HepG2 (cell line): ENCODE results near the gene TOX2. TPM values are rescaled to one million over a fixed set of nuclear protein-coding genes. Genes with fewer than 3 reads are reported as not detected.

Experiments used
- ATAC-seq: fragments of 200-7000 bp; cut with Tn5 transposase; 3 replicates; pipeline ENCODE4 v1.9.1; 2020; ENCODE audit warnings: mild to moderate bottlenecking, moderate library complexity
- BruUV-seq: library from RNA; stranded (reverse); fragments of 400-500 nt; replicated peaks from 2 replicates; lab custom pipeline; 2021; lab: Mats Ljungman, UMichigan
- CTCF ChIA-PET: fragments of 300-600 bp; formaldehyde crosslinking; extraction: SDS; loops from one replicate; lab custom pipeline; 2021; ENCODE audit warnings: low total read pairs, inconsistent platforms, low intra/inter-chr PET ratio; lab: Yijun Ruan, JAX
- POLR2A ChIA-PET: fragments of 350-600 bp; sonication (Branson Sonifier 250); formaldehyde crosslinking; loops from one replicate; lab custom pipeline; 2020; ENCODE audit warnings: antibody characterized with exemption, inconsistent platforms; lab: Yijun Ruan, JAX
- DNase-seq: peaks from one replicate; pipeline ENCODE4 v3.0.0-alpha.2; 2015; ENCODE audit warnings: low spot score
- FAIRE-seq: peaks from 3 replicates; lab custom pipeline; 2011; peaks lifted over from hg19 to GRCh38; lab: Jason Lieb, UNC
- H2AFZ ChIP-seq: one replicate; pipeline ENCODE4 v1.6.1; 2011; ENCODE audit warnings: low read length, inconsistent platforms
- H3K27ac ChIP-seq: fragments of 300-600 bp; 3 replicates; pipeline ENCODE4 v1.8.0; 2011; ENCODE audit warnings: mixed run types, mild to moderate bottlenecking, mixed read lengths, low read length, inconsistent platforms; ENCODE audit not compliant: insufficient read depth; ENCODE audit errors: extremely low read length
- H3K27me3 ChIP-seq, 2 experiments: fragments of 200-600 bp in 1 of 2; 2 replicates in 1 of 2; 3 replicates in 1 of 2; pipeline versions ENCODE4 v1.6.0 to v1.8.0; 2011; ENCODE audit warnings: low read length in 2 of 2, mild to moderate bottlenecking in 2 of 2, moderate library complexity in 2 of 2, inconsistent platforms in 1 of 2; ENCODE audit not compliant: insufficient read depth in 2 of 2, control insufficient read depth in 1 of 2
- H3K36me3 ChIP-seq, 2 experiments: fragments of 200-600 bp in 1 of 2; replicated peaks in 1 of 2; 2 replicates in 1 of 2; 3 replicates in 1 of 2; pipeline versions ENCODE4 v1.5.1 to v1.8.0; 2011; ENCODE audit warnings: low read length in 2 of 2, inconsistent platforms in 1 of 2; ENCODE audit not compliant: insufficient read depth in 2 of 2, control insufficient read depth in 1 of 2
- H3K4me1 ChIP-seq: 2 replicates; pipeline ENCODE4 v1.5.1; 2012; ENCODE audit warnings: low read length, inconsistent platforms; ENCODE audit not compliant: insufficient read depth
- H3K4me2 ChIP-seq: 2 replicates; pipeline ENCODE4 v1.6.0; 2011; ENCODE audit warnings: low read depth, low read length, inconsistent platforms
- H3K4me3 ChIP-seq, 3 experiments: fragments of 200-600 bp in 1 of 3; sonication (generic), shearing (Covaris generic) in 1 of 3; replicated peaks in 1 of 3; 2 replicates each; pipeline ENCODE4 v1.5.1; 2011 to 2016; ENCODE audit warnings: low read length in 3 of 3, inconsistent platforms in 2 of 3, low read depth in 2 of 3, mild to moderate bottlenecking in 2 of 3, control low read depth in 1 of 3, mixed read lengths in 1 of 3; ENCODE audit not compliant: insufficient read depth in 1 of 3
- H3K79me2 ChIP-seq: one replicate; pipeline ENCODE4 v1.6.1; 2011; ENCODE audit warnings: low read length, inconsistent platforms; ENCODE audit not compliant: insufficient read depth
- H3K9ac ChIP-seq: 2 replicates; pipeline ENCODE4 v1.6.0; 2011; ENCODE audit warnings: mild to moderate bottlenecking, low read depth, low read length, inconsistent platforms; ENCODE audit not compliant: insufficient read depth
- H3K9me3 ChIP-seq: 2 replicates; pipeline ENCODE4 v1.5.1; 2012; ENCODE audit warnings: mild to moderate bottlenecking, low read length
- H4K20me1 ChIP-seq: 2 replicates; pipeline ENCODE4 v1.6.0; 2011; ENCODE audit warnings: inconsistent platforms, mild to moderate bottlenecking, low read length, moderate library complexity; ENCODE audit not compliant: insufficient read depth
- BCL6 ChIP-seq: IDR thresholded peaks from 2 replicates; pipeline ENCODE4 v1.6.1; 2016; ENCODE audit warnings: missing genetic modification reagents, missing compliant biosample characterization
- IRF2 ChIP-seq: IDR thresholded peaks from 2 replicates; pipeline ENCODE4 v1.6.1; 2018; ENCODE audit warnings: missing genetic modification reagents, missing compliant biosample characterization
- KDM6A ChIP-seq: IDR thresholded peaks from 2 replicates; pipeline ENCODE4 v1.6.1; 2016; ENCODE audit warnings: low read depth
- MED8 ChIP-seq: sonication (generic); formaldehyde crosslinking; IDR thresholded peaks from 2 replicates; pipeline ENCODE4 v1.8.1; 2023; ENCODE audit warnings: mild to moderate bottlenecking, missing genetic modification reagents; ENCODE audit not compliant: insufficient replicate concordance
- MTA3 ChIP-seq: sonication (generic); formaldehyde crosslinking; IDR thresholded peaks from 2 replicates; pipeline ENCODE4 v1.4.0; 2020; ENCODE audit warnings: missing genetic modification reagents
- PHF8 ChIP-seq: sonication (generic); formaldehyde crosslinking; IDR thresholded peaks from 2 replicates; pipeline ENCODE4 v1.5.0; 2020; ENCODE audit warnings: missing genetic modification reagents
- STAG1 ChIP-seq: sonication (generic); formaldehyde crosslinking; IDR thresholded peaks from 2 replicates; pipeline ENCODE4 v1.4.0; 2020; ENCODE audit warnings: missing genetic modification reagents
- TCF7L2 ChIP-seq: IDR thresholded peaks from 2 replicates; pipeline ENCODE4 v1.6.1; 2011; ENCODE audit warnings: mild to moderate bottlenecking, low read depth, low read length, moderate library complexity
- ZFP37 ChIP-seq: sonication (generic); formaldehyde crosslinking; IDR thresholded peaks from 2 replicates; pipeline ENCODE4 v1.4.0; 2020; ENCODE audit warnings: missing genetic modification reagents, borderline replicate concordance
- ZNF337 ChIP-seq: sonication (generic); formaldehyde crosslinking; IDR thresholded peaks from 2 replicates; pipeline ENCODE4 v1.5.1; 2020; ENCODE audit warnings: missing genetic modification reagents, low read depth, mild to moderate bottlenecking, borderline replicate concordance
- ZNF709 ChIP-seq: sonication (generic); formaldehyde crosslinking; IDR thresholded peaks from 2 replicates; pipeline ENCODE4 v1.5.0; 2020; ENCODE audit warnings: mild to moderate bottlenecking, missing genetic modification reagents
- WGBS: methylation state at CpG from one replicate; pipeline ENCODE4 v1.1.6; 2017; ENCODE audit warnings: low lambda C conversion rate; 5-methylcytosine and 5-hydroxymethylcytosine counted together
- in situ Hi-C: cut with HindIII; loops from 2 replicates; pipeline ENCODE4 v1.10.0; 2017; ENCODE audit warnings: low pct_unique_long_range_greater_than_20kb; ENCODE audit not compliant: extremely low pct_ligation_motif_present
- intact Hi-C: fragments of 100-400 bp; cut with micrococcal nuclease; formaldehyde crosslinking; loops from one replicate; pipeline ENCODE4 v1.10.0; 2022; ENCODE audit not compliant: unreplicated experiment
- polyA plus RNA-seq, 8 experiments: library from polyadenylated mRNA; depleted of rRNA in 3 of 8; stranded (reverse) in 7 of 8; unstranded in 1 of 8; fragments of >200 nt; fragmentation: Illumina TruSeq in 4 of 8; extraction: Trizol in 4 of 8; gene quantifications; 2 replicates each; pipeline versions ENCODE4 v1.2.1 to v1.2.3, GENCODE V29; 2011 to 2016; ENCODE audit warnings: low read depth in 4 of 8, missing spikeins in 1 of 8, mixed read lengths in 1 of 8; ENCODE audit not compliant: insufficient read depth in 1 of 8
- total RNA-seq, 5 experiments: library from RNA; depleted of rRNA; stranded (reverse); fragments of >200 nt; fragmentation: Illumina TruSeq; extraction: Trizol; gene quantifications; 2 replicates each; pipeline ENCODE4 v1.2.3, GENCODE V29; 2016; ENCODE audit warnings: low read depth in 1 of 5
- TF ChIP-seq, protein P1 (sequence below): sonication (generic); formaldehyde crosslinking; IDR thresholded peaks from 2 replicates; pipeline ENCODE4 v1.8.1; 2022; ENCODE audit warnings: mild to moderate bottlenecking, missing genetic modification reagents
- TF ChIP-seq, protein P2 (sequence below): IDR thresholded peaks from 2 replicates; pipeline ENCODE4 v1.6.1; 2016; ENCODE audit warnings: mild to moderate bottlenecking
- TF ChIP-seq, protein P3 (sequence below): sonication (generic); formaldehyde crosslinking; IDR thresholded peaks from 2 replicates; pipeline ENCODE4 v1.5.0; 2020; ENCODE audit warnings: mild to moderate bottlenecking, missing genetic modification reagents, moderate library complexity

Gene TOX2
- total and polyA plus RNA-seq, 2 of the 13 experiments (the other 11 are each of a cell fraction or from before 2014, with no cell fraction given) = not detected

DNA sequence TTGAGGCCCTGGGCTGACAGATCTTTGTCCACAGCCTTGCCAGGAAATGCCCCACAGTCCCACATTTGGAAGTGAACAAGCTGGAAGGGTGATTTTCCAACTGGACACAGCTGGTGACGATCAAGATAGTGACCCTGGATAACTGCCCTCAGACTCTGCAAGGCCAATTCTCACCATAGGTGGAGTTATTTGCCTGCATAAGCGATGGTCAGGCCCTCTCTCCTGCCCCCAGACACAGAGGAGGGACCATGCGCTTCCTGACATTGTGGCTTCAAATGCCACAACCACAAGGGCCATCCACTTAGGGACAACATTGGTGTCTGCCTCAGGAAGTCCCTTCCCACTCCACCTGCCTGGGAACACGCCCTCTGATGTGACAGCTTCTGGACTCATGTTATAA, 176.4 kb downstream of the TOX2 start:
- peak; percentile 85 for ATAC-seq
- H2AFZ ChIP-seq = no peak overlapping the region
- in situ Hi-C loops = no loop called here

DNA sequence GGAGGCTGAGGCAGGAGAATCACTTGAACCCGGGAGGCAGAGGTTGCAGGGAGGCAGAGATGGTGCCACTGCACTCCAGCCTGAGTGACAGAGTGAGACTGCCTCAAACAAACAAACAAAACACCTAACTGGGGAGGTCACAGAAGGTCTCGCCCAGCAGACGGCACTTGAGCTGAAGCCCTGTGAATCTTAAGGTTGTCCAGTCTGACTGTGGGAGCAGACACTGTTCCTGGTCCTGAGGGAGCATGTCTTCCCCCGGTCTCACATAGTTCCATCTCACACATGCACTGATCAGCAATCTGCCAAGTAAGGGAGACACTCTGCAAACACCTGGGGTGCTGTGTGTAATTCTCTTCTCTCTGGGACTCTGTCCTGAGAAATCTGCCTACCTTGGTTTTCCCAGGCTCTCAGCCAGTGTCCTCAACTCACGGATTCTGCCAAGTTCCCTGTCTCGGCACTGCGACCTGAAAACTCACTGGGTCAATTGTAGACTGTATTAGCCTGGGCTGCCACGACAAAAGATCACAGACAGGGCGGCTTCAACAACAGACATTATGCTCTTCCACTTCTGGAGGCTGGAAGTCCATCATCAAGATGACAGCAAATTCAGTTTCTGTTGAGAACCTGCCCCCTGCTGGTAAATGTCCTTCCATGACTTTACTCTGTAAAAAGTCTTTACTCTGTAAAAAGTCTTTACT, 178.0 kb downstream of the TOX2 start:
- Histone ChIP-seq H3K9ac (no peak overlapping the region), H3K4me2 (no peak overlapping the region), H3K27me3 (peaks cover 1 to 9% of the 10 kb centered on the region in 2 experiments; a peak in 3 of 5 replicates), H3K4me3 (no peak overlapping the region), H3K4me1 (no peaks in the 10 kb centered on the region), H4K20me1 (no peaks in the 10 kb centered on the region), H3K36me3 (no peaks in the 10 kb centered on the region), H2AFZ (no peak overlapping the region), H3K27ac (no peak overlapping the region), H3K79me2 (no peaks in the 10 kb centered on the region), H3K9me3 (no peaks in the 10 kb centered on the region)
- peak; percentile 27 for DNase-seq
- BruUV-seq = no TSS peak
- ATAC-seq = peak; percentile 52
- intact Hi-C loops = no loop called here
- WGBS = 22% methylated on average over 9 of the region's 9 CpGs
- in situ Hi-C loops = no loop called here
- ChIA-PET POLR2A (no interaction called here), CTCF (interaction anchor here (1.1 to 1.7 kb wide), 2 partner anchors 341 to 343 kb away, joined by 3 to 5 read pairs; no protein-coding TSS in a partner anchor)
- peak; percentile 91 for FAIRE-seq
- TF ChIP-seq MED8 (no peak), TCF7L2 (no peak), ZNF337 (CRISPR knock-in tag) (no peak), PHF8 (CRISPR knock-in tag) (no peak), BCL6 (no peak), ZNF709 (no peak), MTA3 (CRISPR knock-in tag) (no peak), IRF2 (no peak)
- TF ChIP-seq, protein P1, sequence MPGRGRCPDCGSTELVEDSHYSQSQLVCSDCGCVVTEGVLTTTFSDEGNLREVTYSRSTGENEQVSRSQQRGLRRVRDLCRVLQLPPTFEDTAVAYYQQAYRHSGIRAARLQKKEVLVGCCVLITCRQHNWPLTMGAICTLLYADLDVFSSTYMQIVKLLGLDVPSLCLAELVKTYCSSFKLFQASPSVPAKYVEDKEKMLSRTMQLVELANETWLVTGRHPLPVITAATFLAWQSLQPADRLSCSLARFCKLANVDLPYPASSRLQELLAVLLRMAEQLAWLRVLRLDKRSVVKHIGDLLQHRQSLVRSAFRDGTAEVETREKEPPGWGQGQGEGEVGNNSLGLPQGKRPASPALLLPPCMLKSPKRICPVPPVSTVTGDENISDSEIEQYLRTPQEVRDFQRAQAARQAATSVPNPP (CRISPR knock-in tag) = no peak
- TF ChIP-seq, protein P2, sequence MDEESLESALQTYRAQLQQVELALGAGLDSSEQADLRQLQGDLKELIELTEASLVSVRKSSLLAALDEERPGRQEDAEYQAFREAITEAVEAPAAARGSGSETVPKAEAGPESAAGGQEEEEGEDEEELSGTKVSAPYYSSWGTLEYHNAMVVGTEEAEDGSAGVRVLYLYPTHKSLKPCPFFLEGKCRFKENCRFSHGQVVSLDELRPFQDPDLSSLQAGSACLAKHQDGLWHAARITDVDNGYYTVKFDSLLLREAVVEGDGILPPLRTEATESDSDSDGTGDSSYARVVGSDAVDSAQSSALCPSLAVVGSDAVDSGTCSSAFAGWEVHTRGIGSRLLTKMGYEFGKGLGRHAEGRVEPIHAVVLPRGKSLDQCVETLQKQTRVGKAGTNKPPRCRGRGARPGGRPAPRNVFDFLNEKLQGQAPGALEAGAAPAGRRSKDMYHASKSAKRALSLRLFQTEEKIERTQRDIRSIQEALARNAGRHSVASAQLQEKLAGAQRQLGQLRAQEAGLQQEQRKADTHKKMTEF (CRISPR knock-in tag) = no peak

More for the DNA sequence above, 176.4 kb downstream of the TOX2 start:
- Histone ChIP-seq H3K9ac (no peak overlapping the region), H3K4me1 (no peaks in the 10 kb centered on the region), H3K4me2 (no peak overlapping the region), H3K27ac (no peak overlapping the region), H4K20me1 (no peaks in the 10 kb centered on the region), H3K27me3 (peaks cover 0 to 24% of the 10 kb centered on the region in 2 experiments; a peak in 3 of 5 replicates), H3K79me2 (no peaks in the 10 kb centered on the region), H3K9me3 (no peaks in the 10 kb centered on the region), H3K4me3 (no peak overlapping the region), H3K36me3 (no peaks in the 10 kb centered on the region)
- DNase-seq (no peak), FAIRE-seq (peak; percentile 43)
- no TSS peak for BruUV-seq
- ChIA-PET POLR2A (no interaction called here), CTCF (no interaction called here)
- 13% methylated on average over 4 of the region's 4 CpGs for WGBS
- TF ChIP-seq KDM6A (CRISPR knock-in tag) (no peak), STAG1 (peak; percentile 26; the same call in 1 of the 2 replicates), ZFP37 (CRISPR knock-in tag) (no peak)
- TF ChIP-seq, protein P3, sequence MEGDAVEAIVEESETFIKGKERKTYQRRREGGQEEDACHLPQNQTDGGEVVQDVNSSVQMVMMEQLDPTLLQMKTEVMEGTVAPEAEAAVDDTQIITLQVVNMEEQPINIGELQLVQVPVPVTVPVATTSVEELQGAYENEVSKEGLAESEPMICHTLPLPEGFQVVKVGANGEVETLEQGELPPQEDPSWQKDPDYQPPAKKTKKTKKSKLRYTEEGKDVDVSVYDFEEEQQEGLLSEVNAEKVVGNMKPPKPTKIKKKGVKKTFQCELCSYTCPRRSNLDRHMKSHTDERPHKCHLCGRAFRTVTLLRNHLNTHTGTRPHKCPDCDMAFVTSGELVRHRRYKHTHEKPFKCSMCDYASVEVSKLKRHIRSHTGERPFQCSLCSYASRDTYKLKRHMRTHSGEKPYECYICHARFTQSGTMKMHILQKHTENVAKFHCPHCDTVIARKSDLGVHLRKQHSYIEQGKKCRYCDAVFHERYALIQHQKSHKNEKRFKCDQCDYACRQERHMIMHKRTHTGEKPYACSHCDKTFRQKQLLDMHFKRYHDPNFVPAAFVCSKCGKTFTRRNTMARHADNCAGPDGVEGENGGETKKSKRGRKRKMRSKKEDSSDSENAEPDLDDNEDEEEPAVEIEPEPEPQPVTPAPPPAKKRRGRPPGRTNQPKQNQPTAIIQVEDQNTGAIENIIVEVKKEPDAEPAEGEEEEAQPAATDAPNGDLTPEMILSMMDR = 0 out of 2 replicates have a peak, but pooled peaks have one; percentile 21
- intact Hi-C loops = no loop called here
